NCI-H2081 treated with DMSO at 0.1 percent for 48 hours (cell line): ENCODE measurements around the gene RASSF5.

Experiments
- DNase-seq: peaks from one replicate; lab custom pipeline; 2025; lab: John Stamatoyannopoulos, UW

RASSF5 gene

DNA sequence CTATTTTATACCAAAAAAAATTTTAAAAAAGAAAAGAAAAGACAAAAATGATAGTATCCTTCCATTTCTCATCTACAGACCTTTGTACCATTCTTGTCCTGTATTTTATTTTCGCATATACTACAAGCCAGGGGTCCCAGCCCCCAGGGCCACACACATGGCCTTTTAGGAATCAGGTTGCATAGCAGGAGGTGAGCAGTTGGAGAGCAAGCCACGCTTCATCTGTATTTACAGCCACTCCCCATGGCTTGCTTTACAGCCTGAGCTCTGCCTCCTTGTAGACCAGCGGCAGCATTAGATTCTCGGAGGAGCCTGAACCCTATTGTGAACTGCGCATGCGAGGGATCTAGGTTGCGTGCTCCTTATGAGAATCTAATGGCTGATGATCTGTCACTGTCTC, 39.8 kb downstream of the RASSF5 start:
- no peak for DNase-seq

DNA sequence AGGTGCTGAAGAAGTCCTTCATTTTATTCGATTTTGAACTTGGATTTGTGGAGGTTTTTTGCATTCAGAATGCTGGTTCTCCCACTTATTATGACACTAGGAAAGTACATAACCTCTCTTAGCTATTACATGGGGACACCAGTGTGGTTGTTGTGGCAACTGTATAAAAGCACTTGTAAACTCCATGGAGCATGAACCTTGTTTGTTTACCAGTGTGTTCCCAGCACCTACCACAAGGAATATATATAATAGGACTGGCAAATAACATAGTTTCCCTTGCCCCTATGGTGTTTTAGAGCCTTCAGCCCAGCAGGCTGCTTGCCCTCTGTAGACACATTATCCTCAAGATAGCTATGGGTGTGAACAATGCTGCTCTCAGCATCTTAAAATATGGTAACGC, 43.1 kb downstream of the RASSF5 start:
- DNase-seq = no peak

DNA sequence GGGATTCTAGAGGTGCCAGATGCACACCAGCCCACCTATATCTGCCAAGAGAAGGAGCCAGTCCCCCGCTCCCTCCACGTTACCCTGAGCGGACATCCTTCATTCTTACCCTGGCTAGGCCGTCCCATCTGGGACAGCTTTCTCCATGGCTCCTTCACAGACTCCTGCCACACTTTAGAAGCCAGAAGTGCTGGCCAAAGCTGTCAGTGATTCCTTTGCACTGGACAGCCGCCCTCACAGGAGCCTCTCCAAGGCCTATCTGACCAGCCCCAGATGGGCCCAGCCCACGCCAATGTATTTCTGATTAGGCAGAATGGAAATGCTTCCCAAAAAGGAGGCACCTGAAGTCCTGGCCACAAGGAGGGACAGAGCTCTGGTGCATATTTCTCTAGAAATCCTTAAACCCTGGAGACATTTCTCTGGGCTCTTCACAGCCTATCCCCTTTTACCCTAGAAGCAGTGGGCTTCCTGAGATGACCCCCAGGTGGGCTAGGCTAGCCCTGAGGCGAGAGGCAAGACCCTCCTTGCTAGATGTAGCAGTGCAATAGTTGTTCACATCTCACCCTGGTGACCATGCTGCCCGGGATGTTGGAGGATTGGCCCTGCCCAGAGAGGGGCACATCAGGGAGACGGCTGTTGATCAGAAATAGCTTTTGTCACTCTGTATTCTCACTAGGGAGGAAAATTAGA, 44.1 kb downstream of the RASSF5 start:
- DNase-seq = no peak

DNA sequence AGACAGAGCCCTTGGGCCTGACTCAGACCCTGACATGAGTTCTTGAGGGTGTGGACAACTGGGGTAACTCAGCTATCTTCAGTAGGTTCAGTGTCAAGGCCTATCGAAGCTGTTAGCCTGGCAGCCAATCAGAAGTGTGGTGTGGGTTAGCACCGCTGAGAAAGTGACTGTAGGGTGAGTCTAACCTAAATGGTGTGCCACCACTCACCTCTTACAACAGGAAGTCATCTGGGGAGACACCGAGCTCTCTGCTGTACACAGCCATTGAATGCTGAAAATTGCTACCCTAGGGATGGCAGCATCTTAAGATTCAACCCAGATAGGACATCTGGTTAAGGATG, 44.6 kb downstream of the RASSF5 start:
- DNase-seq = no peak

DNA sequence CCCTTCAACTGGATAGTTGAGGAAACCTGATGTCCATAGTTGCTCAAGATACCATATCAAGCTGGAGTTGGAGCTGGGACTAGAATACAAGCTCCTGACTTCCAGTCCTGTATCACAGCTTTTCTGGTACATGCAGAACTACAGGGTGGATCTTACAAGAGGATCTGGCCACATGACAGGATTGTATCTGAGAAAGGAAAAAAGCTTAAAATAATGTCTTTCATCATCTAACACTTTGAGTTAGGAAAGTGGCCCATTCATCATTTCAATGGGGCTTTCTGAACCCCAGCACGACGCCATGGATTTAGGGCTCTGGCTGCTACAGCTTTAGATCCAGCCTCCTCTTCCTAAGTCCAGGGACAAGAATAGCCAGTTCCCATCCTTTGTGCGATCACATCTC, 46.9 kb downstream of the RASSF5 start:
- DNase-seq = no peak

DNA sequence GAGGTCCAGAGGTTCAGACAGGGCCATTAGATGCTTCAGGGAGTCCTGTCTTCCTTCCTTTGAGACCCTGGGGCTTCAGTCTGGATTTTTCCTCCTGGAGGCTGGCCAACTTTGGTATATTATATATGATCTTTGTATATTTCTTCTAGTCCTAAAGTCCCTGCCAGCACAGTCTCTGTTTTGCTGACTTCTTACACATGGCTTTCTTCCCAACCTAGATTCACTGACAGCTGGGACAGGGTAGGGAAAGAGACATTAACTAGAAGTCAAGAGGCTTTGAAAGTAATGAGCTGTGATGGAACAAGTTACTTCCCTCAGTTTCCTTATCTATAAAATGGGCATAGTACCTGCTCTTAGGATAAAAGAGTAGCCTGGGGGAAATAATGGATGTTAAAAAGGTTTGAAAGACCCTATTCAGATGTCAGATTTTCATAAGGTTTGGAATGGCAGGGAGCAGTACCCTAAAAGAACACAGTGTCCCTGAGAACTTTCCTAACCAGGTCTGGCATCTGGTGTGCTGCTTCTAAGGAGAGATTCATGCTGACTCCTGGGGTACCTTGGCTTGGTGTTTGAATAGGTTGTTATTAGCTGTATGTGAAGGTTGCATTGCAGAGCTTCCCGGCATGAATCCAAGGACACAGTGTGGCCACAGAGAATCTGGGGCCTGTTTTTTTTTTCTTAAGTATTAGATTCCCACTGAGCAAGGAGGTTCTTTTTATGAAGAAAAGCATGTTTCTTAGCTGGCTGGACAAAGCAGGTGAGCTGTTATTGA, 47.6 kb downstream of the RASSF5 start:
- no peak for DNase-seq

DNA sequence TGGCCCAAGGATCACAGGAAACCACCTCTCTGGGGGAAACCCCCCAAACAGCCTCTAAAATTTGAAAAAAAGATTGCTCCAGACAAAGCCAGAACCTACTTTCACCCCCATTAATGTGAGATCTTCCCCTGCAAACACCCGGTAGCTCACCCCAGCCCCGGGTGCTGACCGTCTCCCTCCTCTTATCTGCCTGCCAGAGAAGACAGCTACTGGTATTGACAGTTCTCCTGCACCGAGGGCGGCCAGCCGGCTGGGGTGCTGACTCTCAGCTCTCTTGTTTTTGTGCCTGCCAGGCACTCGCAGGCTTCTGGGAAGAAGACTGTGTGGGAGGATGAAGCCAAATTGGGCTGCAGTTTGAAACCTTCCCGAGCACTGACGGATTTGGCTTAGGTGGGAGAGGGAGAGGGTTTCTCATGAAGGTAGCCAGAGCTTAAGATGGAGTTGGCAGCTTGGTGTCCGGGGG, 48.2 kb downstream of the RASSF5 start:
- no peak for DNase-seq

DNA sequence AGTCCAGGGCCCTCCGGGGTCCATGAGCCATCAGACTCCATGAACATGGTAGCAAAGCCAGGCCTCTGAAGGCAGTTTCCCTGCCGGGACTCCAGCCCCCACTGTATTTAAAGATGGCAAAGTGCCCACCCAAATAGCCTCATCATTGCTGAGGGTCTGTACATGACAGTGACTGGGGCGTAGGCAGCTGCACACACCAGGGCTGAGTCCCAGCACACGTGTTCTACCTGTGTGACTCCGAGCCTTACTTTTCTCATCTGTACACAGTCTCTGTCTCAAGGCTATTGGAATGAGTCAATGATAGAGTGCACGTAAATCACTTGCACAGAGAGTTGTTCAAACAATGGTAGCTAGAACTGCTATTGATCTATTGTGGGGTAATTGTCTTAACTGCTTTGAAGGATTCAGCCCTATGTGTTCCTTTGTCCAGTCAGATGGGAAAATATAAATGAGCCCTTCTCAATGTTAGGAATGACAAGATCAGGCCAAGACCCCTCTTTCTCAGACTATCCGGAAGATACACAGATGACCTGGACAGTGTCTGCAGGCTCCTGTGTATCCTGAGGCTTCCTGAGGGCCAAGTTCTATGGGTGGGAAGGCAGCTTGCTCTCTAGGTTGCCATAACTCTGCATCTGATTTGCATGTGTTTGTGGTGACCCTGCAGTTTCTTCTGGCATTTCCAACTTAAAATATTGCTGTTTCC, 48.9 kb downstream of the RASSF5 start:
- no peak for DNase-seq

DNA sequence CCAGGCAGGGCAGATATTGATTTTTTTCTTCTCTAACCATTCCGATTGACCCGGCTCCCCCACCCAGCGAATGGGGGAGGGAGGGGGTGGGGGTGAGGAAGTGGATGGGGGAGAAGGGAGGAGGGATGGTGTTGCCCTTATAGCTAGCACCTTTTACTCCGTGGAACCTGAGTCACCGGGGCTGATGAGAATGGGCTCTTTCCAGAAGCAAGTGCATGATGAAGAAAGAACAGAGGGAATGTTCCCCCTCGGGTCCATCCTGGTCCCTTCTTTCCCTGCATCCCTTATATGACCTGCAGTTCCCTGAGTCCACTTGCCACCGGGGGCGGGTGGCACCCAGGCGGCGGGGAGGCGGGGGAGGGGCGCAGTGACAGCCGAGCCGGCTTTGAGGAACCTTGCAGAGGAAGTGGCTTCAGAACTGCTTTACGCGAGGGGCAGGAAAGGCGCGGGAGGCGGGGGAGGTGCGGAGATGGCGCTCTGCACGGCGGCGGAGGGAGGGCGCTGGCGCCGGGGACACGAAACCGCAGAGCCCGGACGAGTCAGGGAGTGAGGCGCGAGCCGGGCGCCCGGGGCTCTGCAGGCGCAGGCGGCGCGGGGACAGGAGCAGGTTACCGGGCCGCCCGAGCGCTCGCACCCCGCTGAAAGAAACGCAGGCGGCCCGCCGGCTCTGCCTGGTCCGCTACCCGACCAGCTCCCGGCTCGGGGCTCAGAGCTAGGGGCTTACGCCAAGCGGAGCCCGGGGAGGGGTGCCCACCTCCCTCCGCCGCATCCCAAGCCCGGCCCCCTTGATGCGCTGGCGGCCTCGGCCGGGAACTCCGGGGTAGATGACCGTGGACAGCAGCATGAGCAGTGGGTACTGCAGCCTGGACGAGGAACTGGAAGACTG, 49.7 kb downstream of the RASSF5 start:
- DNase-seq = no peak

DNA sequence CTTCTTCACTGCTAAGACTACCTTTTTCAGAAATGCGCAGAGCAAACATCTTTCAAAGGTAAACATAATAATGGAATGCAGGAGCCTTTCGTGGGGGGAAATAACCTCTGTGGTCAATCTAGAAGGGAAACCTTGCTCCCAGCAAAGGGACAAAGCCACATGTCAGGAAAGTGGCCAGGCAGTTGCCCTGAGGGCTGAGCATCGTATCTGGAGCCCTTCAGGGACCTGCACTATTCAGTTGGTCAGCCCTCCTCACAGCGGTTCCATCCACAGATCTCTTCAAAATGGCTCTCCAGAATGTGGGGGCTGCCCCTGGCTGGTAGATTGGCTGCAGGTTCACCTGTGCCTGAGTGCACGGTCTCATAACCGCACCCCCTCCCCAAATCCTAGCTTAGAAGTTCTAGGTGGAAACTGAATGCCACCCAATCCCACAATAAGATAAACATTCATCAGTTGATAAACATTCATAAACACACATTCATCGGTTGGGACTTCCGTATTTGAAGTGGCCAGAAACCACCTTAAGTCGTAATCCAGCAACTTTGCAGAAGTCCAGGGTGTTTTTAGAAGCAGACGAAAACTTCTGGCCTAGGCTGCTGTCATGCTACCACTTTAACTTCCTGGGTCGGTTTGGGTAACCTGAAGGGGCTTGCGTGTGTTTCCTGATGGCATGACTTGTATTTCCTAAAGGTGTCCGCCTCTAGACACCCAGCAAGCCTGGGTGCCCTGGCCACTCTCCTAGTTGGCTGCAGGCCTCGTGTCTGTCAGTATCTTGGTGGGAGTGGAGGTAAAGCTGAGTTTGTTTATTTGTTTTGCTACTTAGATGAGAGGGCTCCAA, 50.5 kb downstream of the RASSF5 start:
- no peak for DNase-seq

DNA sequence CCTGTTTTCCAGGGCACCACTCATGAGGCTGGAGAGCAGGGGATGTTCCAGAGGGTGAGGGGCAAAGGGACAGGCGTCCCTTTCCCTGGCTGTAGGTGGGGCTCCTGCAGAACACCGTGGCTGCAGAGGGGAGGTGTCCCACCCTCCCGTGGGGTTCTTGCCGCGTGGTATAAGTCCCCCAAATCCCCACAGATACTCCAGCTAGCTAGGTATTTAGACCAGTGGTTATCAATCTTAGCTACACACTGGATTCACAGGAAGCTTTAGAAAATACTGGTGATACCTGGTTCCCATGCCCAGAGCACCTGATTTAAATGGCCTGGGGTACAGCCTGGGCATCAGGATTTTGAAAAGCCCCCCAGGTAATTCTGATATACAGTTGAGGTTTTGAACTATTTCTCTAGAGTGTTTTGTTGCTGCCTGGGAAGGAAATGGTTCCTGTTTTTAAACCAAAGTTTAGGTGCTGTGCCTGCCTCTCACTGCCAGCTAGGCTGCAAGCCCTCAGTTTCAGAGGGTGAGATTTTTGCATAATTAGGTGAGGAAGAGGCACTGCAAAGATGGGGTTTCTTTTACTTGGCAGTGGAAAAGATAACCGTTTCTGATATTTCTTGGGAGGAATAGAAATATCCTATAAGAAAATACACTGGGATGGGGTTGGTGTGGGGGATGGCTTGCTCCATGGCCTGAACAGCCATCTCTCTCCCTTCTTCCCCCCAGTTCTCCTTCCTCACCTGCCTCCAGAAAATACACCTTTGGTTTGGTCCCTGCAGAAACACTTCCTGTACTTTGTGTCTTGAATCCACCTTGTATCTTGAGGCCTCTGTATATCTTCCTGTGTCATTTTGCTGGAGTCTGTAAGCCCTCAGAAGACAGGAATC, 51.7 kb downstream of the RASSF5 start:
- DNase-seq = no peak

DNA sequence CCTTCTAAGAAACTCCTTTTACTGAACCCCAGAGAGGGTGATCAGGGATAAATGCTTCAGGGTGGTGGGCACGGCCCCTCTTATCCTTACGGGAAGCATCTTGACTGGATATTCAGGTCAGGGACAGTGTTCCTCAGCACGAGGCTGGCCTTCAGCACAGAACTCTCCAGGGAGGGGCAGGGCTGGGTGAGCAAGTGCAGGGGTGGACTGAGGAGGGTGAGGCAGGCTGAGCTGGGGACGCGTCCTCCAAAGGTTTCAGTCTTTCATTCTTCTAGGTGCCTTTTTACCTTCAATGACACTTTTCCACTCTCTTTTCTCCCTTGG, 52.3 kb downstream of the RASSF5 start:
- no peak for DNase-seq

DNA sequence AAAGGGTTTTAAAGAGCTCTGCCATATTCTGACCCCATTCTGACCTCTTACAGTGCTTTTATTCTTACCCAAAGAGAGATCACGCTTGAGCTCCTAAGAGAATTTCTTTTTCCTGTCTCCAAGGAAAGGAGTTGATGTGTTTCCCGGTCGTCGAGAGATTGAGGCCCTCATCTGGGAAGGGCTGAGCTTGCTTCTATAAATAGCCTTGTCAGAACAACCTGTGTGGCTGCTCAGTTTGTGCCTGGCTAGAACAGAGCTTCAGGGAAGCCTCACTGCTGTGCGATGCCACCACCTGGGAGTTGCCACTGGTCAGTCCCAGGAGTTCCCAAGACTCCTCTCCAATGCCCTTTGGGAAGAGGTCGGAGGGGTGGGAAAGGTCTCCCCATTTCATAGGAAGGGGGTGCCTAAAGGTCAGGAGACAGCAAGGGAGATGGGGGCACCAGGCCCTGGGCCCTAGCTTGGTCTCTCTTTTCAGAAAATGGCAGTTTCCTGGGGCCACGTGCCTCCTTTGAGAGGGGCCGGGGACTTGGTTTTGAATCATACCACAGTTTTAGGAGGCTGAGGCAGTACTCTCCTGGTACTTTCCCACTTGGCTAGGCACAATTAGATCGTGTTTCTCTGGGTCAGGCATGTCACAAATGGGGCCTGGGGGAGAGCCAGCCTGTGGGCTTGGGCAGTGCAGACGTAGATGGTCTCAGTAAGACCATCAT, 52.8 kb downstream of the RASSF5 start:
- no peak for DNase-seq

DNA sequence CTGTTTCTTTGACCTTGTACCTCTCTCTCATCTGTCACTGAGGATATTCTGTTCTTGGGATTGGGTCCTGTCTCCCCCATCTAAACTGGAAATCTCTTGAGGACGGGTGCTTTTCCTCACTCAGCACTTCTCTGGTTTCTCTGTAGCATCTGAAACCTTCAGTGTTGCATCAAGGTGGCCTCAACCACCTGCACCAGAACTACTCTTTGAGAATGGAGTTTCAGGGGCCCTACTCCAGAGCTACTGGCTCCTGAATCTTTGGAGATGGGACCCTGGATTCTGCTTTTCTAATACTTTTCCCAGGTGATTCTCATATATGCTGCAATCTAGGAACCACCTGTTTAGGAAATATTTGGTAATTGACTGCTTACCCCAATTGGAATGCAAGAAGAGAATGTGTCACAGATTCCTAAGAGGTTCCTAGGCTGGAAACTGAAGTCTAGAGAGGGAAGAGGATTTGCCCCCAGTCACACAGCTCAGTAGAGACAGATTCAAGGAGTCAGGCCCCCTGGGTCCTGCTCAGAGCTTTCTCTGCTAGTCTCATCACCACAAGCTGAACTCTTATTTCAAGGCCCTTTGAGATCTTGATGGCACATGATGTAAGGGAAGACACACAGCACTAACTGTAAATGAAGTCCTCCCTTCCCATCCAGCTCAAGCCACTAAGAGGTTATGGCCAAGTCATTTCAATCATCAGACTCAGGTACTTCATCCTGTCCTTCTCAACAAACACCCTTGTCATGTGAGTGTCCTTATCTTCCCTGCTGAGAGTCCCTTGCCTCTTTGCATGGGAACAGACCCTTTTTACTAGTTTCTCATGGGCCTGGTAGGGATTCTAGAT, 56.3 kb downstream of the RASSF5 start:
- DNase-seq = no peak

DNA sequence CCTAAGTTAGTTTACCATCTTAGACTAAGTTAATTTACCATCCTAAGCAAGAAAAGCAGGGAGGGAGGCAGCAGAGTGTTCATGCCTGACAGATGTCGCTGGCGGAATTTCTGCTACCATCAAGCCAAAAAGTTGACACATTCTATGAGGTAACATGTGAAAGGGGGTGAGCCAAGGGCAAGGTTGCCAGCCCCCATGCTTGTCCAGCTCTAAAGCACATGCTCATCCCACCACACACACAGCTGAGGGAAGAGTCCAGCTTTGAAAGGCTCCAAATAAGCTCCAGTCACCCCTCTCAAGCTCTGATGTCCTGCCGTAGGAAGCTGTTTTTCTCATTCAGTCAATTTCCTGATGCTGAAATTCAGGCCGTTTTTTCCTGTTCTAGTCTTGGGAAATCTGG, 58.7 kb downstream of the RASSF5 start:
- no peak for DNase-seq

DNA sequence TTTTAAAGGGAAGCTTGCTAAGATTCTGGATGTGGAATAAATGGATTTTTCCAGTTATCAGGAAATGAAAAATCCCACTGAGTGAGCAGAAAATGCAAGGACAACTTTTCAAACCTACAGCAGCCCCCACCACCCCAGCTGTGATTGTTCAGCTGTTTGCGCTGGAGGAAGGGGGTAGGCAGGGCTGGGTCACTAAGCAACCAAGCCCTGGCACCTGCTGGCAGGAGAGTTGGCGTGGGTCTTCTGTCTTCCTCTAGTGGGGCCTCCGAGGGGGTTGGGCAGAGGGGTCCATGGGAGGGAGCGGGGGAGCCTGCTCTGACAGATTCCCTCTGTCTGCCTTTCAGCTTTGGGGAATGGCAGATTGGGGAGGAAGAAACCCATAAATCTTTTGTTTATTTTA, 59.7 kb downstream of the RASSF5 start:
- no peak for DNase-seq

DNA sequence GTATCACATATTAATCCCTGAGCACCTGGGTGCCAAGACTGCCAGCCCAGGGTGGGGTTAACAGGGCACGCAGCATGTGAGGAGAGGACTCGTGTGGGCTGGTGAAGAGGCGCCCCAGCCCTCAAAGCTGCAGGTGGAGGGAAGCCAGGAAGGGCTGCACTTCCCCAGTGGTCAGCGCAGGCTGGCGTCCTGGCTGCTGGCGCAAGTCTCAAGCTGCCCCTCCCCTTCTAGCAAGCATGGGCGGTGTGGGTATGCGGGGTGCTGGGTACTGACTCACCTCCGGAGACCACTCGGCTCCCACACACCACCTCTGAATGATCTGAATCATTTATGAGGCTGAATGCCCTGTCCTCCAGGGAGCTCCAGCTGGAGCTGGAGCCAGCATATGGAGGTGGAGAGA, 60.9 kb downstream of the RASSF5 start:
- no peak for DNase-seq

DNA sequence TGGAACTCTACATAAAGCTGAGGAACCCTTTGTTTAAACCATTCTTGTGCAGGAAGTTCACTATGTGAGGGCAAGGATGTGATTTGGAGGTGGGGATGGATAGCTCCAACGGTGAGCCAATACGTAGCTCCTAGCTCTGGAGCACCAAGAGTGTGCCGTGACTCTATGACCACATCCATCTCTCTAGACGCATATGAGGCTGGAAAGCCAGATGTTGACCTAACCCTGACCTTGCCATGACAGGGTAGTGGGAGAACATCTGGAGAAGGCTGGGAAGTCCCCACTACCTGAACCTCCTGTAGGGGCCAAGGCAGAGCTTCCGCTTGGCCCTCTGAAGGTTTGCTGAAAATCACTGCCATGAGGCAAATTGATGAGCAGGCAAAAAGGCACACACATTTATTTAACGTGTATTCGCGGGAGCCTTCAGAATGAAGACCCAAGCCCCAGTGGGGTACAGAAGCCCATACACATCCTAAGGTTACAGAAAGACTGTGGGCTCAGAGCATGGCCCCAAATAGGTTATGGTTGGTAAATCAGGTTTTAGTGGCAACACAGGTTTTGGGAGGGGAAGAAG, 61.5 kb downstream of the RASSF5 start:
- DNase-seq = no peak

DNA sequence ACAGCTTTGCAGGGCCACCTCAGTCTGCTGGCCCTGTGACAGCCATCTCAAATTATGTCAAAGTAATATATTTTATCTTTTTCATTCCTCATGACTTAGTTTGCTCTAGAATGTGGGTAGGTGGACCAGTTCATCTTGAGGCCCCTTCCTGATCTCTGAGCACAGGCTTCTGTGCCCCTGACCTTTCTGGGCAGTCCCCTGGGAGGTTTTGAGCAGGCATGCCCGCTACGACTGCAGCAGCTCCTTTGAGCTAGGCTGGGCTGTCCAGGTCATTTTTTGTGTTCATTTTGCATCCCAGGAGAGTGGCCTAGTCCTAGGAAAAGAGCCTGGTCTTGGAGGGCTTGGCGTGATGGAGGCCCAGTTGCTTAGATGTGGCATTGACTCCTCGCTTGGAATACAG, 62.2 kb downstream of the RASSF5 start:
- DNase-seq = no peak
